Right lobe of liver (tissue), 6 donors: ENCODE results near the gene REN. TPM values are rescaled to one million over a fixed set of nuclear protein-coding genes. Genes with fewer than 3 reads are reported as not detected.

Experiments used
- ATAC-seq, 4 donors: fragments of 200-7000 bp; cut with Tn5 transposase; one replicate each; pipeline ENCODE4 v1.9.1; 2020; ENCODE audit warnings: mild to moderate bottlenecking in 4 of 4, moderate library complexity in 4 of 4
- DNase-seq, 3 donors: peaks; one replicate each; pipeline ENCODE4 v3.0.0-alpha.2; 2020
- H3K27ac ChIP-seq, 3 donors: fragments of 200-600 bp; one replicate each; pipeline ENCODE4 v1.8.0; 2022
- H3K27me3 ChIP-seq, 2 donors: fragments of 200-600 bp; one replicate each; pipeline ENCODE4 v1.8.0; 2022
- H3K36me3 ChIP-seq, 4 donors: fragments of 200-600 bp; sonication (generic) in 1 of 4; one replicate each; pipeline versions ENCODE4 v1.5.1 to v1.8.0; 2017 to 2022; ENCODE audit warnings: control low read depth in 1 of 4
- H3K4me1 ChIP-seq, 4 donors: fragments of 200-600 bp; sonication (generic) in 1 of 4; one replicate each; pipeline versions ENCODE4 v1.5.1 to v1.8.0; 2017 to 2022; ENCODE audit warnings: control low read depth in 1 of 4
- H3K4me3 ChIP-seq, 3 donors: fragments of 200-600 bp; one replicate each; pipeline ENCODE4 v1.8.0; 2022
- H3K9me3 ChIP-seq, 4 donors: fragments of 200-600 bp; sonication (generic) in 1 of 4; one replicate each; pipeline versions ENCODE4 v1.5.1 to v1.8.0; 2017 to 2022; ENCODE audit warnings: control low read depth in 1 of 4
- POLR2A ChIP-seq: fragments of 450-650 bp; IDR thresholded peaks from one replicate; pipeline ENCODE4 v1.6.1; 2017; ENCODE audit warnings: antibody characterized with exemption, mild to moderate bottlenecking
- WGBS: methylation state at CpG from one replicate; pipeline ENCODE4 v1.1.6; 2018; ENCODE audit warnings: low coverage, low lambda C conversion rate; ENCODE audit not compliant: insufficient coverage; ENCODE audit errors: missing lambda C conversion rate; 5-methylcytosine and 5-hydroxymethylcytosine counted together
- intact Hi-C, 2 donors: fragments of 100-400 bp; cut with DNase I; formaldehyde crosslinking; loops; one replicate each; pipeline versions ENCODE4 v1.11.2 to v1.14.1; 2022
- total RNA-seq, 6 experiments: library from RNA; depleted of rRNA in 2 of 6; stranded (reverse); fragments of >200 nt in 2 of 6; fragmentation: NEBNext Ultra II Directional in 3 of 6; extraction: Animal tissue kit (Norgen Biotek cat#: 25700) in 3 of 6; gene quantifications; one replicate each; pipeline versions ENCODE4 v1.1.0 to v1.2.4, GENCODE V29; 2016 to 2023
- TF ChIP-seq, protein P1 (sequence below), 4 donors: fragments of 200-600 bp in 3 of 4; fragments of 450-650 bp in 1 of 4; IDR thresholded peaks; one replicate each; pipeline versions ENCODE4 v1.5.1 to v1.8.0; 2016 to 2022; ENCODE audit warnings: antibody characterized with exemption in 4 of 4, mild to moderate bottlenecking in 2 of 4
- donor health status: DM: no; HTN: yes; CAD: no.
- donor health status: DM: no; HTN: no; CAD: no.
- donor health status: DM: no; HTN: no; CAD: no.
- donor health status: DM: no; HTN: yes; CAD: no.
- donor health status: DM: no; HTN: yes; CAD: no.

The REN gene
- total RNA-seq, 6 experiments from 2014 or later = 0.25 to 0.44 (median 0.27) TPM; not detected in 1

GRCh38 chr1:204180133-204180532 lies 14.0 kb upstream of the REN start:
- TF ChIP-seq, protein P1, sequence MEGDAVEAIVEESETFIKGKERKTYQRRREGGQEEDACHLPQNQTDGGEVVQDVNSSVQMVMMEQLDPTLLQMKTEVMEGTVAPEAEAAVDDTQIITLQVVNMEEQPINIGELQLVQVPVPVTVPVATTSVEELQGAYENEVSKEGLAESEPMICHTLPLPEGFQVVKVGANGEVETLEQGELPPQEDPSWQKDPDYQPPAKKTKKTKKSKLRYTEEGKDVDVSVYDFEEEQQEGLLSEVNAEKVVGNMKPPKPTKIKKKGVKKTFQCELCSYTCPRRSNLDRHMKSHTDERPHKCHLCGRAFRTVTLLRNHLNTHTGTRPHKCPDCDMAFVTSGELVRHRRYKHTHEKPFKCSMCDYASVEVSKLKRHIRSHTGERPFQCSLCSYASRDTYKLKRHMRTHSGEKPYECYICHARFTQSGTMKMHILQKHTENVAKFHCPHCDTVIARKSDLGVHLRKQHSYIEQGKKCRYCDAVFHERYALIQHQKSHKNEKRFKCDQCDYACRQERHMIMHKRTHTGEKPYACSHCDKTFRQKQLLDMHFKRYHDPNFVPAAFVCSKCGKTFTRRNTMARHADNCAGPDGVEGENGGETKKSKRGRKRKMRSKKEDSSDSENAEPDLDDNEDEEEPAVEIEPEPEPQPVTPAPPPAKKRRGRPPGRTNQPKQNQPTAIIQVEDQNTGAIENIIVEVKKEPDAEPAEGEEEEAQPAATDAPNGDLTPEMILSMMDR (IDR thresholded peaks at IDR 0.05) = no peak
- TF ChIP-seq POLR2A = no peak
- intact Hi-C loops = no loop called here
- Histone ChIP-seq H3K36me3 (no peaks in the 10 kb centered on the region), H3K27me3 (no peaks in the 10 kb centered on the region), H3K4me3 (no peak overlapping the region), H3K9me3 (no peaks in the 10 kb centered on the region), H3K27ac (no peak overlapping the region), H3K4me1 (no peaks in the 10 kb centered on the region)
- DNase-seq (no peak), ATAC-seq (no peak)
- 70% methylated on average over 6 of the region's 6 CpGs for WGBS

GRCh38 chr1:204178487-204179281 lies 12.5 kb upstream of the REN start:
- no peak overlapping the region for H3K4me3 ChIP-seq
- H3K9me3 ChIP-seq = no peaks in the 10 kb centered on the region
- H3K4me1 ChIP-seq = no peaks in the 10 kb centered on the region
- no peaks in the 10 kb centered on the region for H3K36me3 ChIP-seq
- H3K27ac ChIP-seq = no peak overlapping the region
- intact Hi-C loops = no loop called here
- TF ChIP-seq, protein P1 (IDR thresholded peaks at IDR 0.05) = no peak
- TF ChIP-seq POLR2A = no peak
- H3K27me3 ChIP-seq = no peaks in the 10 kb centered on the region
- peak in 1 of 4 donors; percentile 38 for ATAC-seq
- no peak for DNase-seq
- 90% methylated on average over 2 of the region's 7 CpGs for WGBS

DNA sequence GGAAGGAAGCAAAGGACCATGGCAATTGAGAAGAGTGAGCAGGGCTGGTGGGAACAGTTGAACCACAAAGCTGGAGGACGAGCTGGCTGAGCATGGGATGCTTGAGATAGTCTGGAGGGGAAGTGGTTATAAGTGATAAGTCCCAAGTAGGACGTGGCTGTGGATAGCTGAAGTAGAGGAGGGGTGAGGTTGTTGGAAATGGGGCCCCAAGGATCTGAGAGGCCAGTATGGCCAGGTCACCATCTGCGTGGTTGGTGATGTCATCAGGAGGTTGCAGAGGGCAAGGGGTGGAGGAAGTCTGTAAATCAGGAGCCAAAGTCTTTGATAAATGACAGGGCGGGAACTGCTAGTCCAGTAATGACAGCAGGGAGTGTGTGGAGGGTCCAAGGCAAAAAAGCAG lies 11.0 kb upstream of the REN start:
- Histone ChIP-seq H3K27ac (no peak overlapping the region), H3K9me3 (no peaks in the 10 kb centered on the region), H3K4me3 (no peak overlapping the region), H3K27me3 (no peaks in the 10 kb centered on the region), H3K4me1 (peaks cover 0 to 1% (median 0%) of the 10 kb centered on the region in 4 donors), H3K36me3 (no peaks in the 10 kb centered on the region)
- DNase-seq = no peak
- intact Hi-C loops = no loop called here
- no peak for ATAC-seq
- no peak for TF ChIP-seq POLR2A
- TF ChIP-seq, protein P1 (IDR thresholded peaks at IDR 0.05) = no peak
- 40% methylated on average over 4 of the region's 4 CpGs for WGBS

GRCh38 chr1:204176049-204176448 lies 9.9 kb upstream of the REN start:
- Histone ChIP-seq H3K4me3 (no peak overlapping the region), H3K36me3 (no peaks in the 10 kb centered on the region), H3K4me1 (peaks cover 0 to 9% (median 0%) of the 10 kb centered on the region in 4 donors), H3K9me3 (no peaks in the 10 kb centered on the region), H3K27me3 (no peaks in the 10 kb centered on the region), H3K27ac (no peak overlapping the region)
- intact Hi-C loops = no loop called here
- no peak for ATAC-seq
- DNase-seq = no peak
- WGBS = 80% methylated on average over 5 of the region's 5 CpGs
- TF ChIP-seq POLR2A = no peak
- TF ChIP-seq, protein P1 (IDR thresholded peaks at IDR 0.05) = no peak
